OCI-M1 (cell line): Measurements from ENCODE around the gene CNPY3.
"Not testable (repeated sequence)": the region's sequence is repeated elsewhere in the genome, so short reads cannot be mapped to it uniquely, and the experiment has no call there.

ENCODE experiments used
- DNase-seq: peaks from one replicate; lab custom pipeline; 2025; lab: John Stamatoyannopoulos, UW

Gene CNPY3

GRCh38 chr6:42915732-42916131, 13.5 kb upstream of the CNPY3 start, which contains the start of gene PTCRA:
Gene PTCRA, plus strand, starts transcription at chr6:42916053. Its CDS starts 17 bp downstream, at chr6:42916070.
- DNase-seq = no peak

- DNase-seq = no peak
These were observed 13.0 kb upstream of the CNPY3 start for GRCh38 chr6:42916288-42916687.

- no peak for DNase-seq
These were observed 7.5 kb upstream of the CNPY3 start for GRCh38 chr6:42921801-42922200.

GRCh38 chr6:42923666-42924065, 5.6 kb upstream of the CNPY3 start:
- peak; percentile 59 for DNase-seq

- no peak for DNase-seq
These were observed 3.9 kb upstream of the CNPY3 start for GRCh38 chr6:42925248-42925857.

GRCh38 chr6:42929821-42930360, 611 bp downstream of the CNPY3 start:
- peak; percentile 89 for DNase-seq

GRCh38 chr6:42932412-42932811, 3.1 kb downstream of the CNPY3 start:
- DNase-seq = no peak

GRCh38 chr6:42933205-42933604, 3.9 kb downstream of the CNPY3 start:
- no peak for DNase-seq

GRCh38 chr6:42935322-42935721, 6.0 kb downstream of the CNPY3 start:
- DNase-seq = no peak

GRCh38 chr6:42936398-42936797, 7.1 kb downstream of the CNPY3 start:
- DNase-seq = no peak

GRCh38 chr6:42937548-42938427, 8.5 kb downstream of the CNPY3 start:
- DNase-seq = no peak

GRCh38 chr6:42938428-42938796, 9.1 kb downstream of the CNPY3 start:
- DNase-seq = no peak

GRCh38 chr6:42938987-42939809, 9.9 kb downstream of the CNPY3 start:
- DNase-seq = no peak

GRCh38 chr6:42939810-42940167, 10.5 kb downstream of the CNPY3 start:
- no peak for DNase-seq

GRCh38 chr6:42940493-42941045, 11.3 kb downstream of the CNPY3 start:
- no peak for DNase-seq

- not testable (repeated sequence) for DNase-seq
These were observed 12.1 kb downstream of the CNPY3 start for GRCh38 chr6:42941356-42941755.

GRCh38 chr6:42942444-42942843, 13.2 kb downstream of the CNPY3 start:
- no peak for DNase-seq

- DNase-seq = no peak
These were observed 18.7 kb downstream of the CNPY3 start for GRCh38 chr6:42947950-42948349.

GRCh38 chr6:42952389-42952788, 23.1 kb downstream of the CNPY3 start:
- DNase-seq = no peak

GRCh38 chr6:42954405-42954804, 25.1 kb downstream of the CNPY3 start:
- DNase-seq = not testable (repeated sequence)

GRCh38 chr6:42958125-42958524, 28.8 kb downstream of the CNPY3 start:
- DNase-seq = peak; percentile 22

- no peak for DNase-seq
These were observed 30.6 kb downstream of the CNPY3 start for GRCh38 chr6:42959917-42960242.
